HG03060 (cell line): ENCODE measurements around the gene JARID2.
"Not testable (repeated sequence)": the region's sequence is repeated elsewhere in the genome, so short reads cannot be mapped to it uniquely, and the experiment has no call there.

Experiments used
- ATAC-seq: cut with Tn5 transposase; IDR thresholded peaks from one replicate; pipeline ENCODE4 v1.9.1; 2021; ENCODE audit warnings: low read depth, moderate number of reproducible peaks; ENCODE audit not compliant: unreplicated experiment

The JARID2 gene

GRCh38 chr6:15305909-15306308, 60.0 kb downstream of the JARID2 start:
- no peak for ATAC-seq

GRCh38 chr6:15308435-15309213, 62.8 kb downstream of the JARID2 start:
- ATAC-seq, result no peak

- ATAC-seq, result no peak
These were observed 63.9 kb downstream of the JARID2 start for GRCh38 chr6:15309611-15310283.

- ATAC-seq, result no peak
These were observed 64.8 kb downstream of the JARID2 start for GRCh38 chr6:15310680-15311079.

GRCh38 chr6:15312500-15312899, 66.6 kb downstream of the JARID2 start:
- no peak for ATAC-seq

GRCh38 chr6:15313367-15313766, 67.5 kb downstream of the JARID2 start:
- no peak for ATAC-seq

GRCh38 chr6:15316754-15317153, 70.9 kb downstream of the JARID2 start:
- ATAC-seq, result no peak

- no peak for ATAC-seq
These were observed 71.4 kb downstream of the JARID2 start for GRCh38 chr6:15317251-15317650.

- ATAC-seq, result no peak
These were observed 72.3 kb downstream of the JARID2 start for GRCh38 chr6:15317934-15318902.

- ATAC-seq, result no peak
These were observed 73.8 kb downstream of the JARID2 start for GRCh38 chr6:15319677-15320076.

GRCh38 chr6:15320693-15321092, 74.8 kb downstream of the JARID2 start:
- no peak for ATAC-seq

- no peak for ATAC-seq
These were observed 76.3 kb downstream of the JARID2 start for GRCh38 chr6:15322184-15322583.

GRCh38 chr6:15322781-15323536, 77.1 kb downstream of the JARID2 start:
- no peak for ATAC-seq

GRCh38 chr6:15323611-15324010, 77.7 kb downstream of the JARID2 start:
- ATAC-seq, result not testable (repeated sequence)

- no peak for ATAC-seq
These were observed 78.6 kb downstream of the JARID2 start for GRCh38 chr6:15324427-15324985.

- no peak for ATAC-seq
These were observed 79.7 kb downstream of the JARID2 start for GRCh38 chr6:15325540-15325955.

- no peak for ATAC-seq
These were observed 80.3 kb downstream of the JARID2 start for GRCh38 chr6:15326067-15326614.

GRCh38 chr6:15327271-15327670, 81.4 kb downstream of the JARID2 start:
- no peak for ATAC-seq

GRCh38 chr6:15329197-15329671, 83.4 kb downstream of the JARID2 start:
- no peak for ATAC-seq
